Osteoblast (primary cell): ENCODE measurements around the gene CAMKMT. TPM values are rescaled to one million over a fixed set of nuclear protein-coding genes. Genes with fewer than 3 reads are reported as not detected.

Experiments used
- DNase-seq: peaks from one replicate; pipeline ENCODE4 v3.0.0; 2011; ENCODE audit warnings: low spot score, mixed read lengths; ENCODE audit not compliant: insufficient read length; ENCODE audit errors: missing footprints
- H2AFZ ChIP-seq: 2 replicates; pipeline ENCODE4 v1.6.0; 2011; ENCODE audit warnings: mild to moderate bottlenecking, low read length
- H3K27ac ChIP-seq: 2 replicates; pipeline ENCODE4 v1.5.1; 2011; ENCODE audit warnings: mild to moderate bottlenecking, low read depth, low read length, moderate library complexity
- H3K27me3 ChIP-seq: 2 replicates; pipeline ENCODE4 v1.6.0; 2012; ENCODE audit warnings: mild to moderate bottlenecking, control low read depth, inconsistent platforms, low read length, moderate library complexity; ENCODE audit not compliant: insufficient read depth
- H3K36me3 ChIP-seq: 2 replicates; pipeline ENCODE4 v1.5.1; 2011; ENCODE audit warnings: mild to moderate bottlenecking, low read length, control low read depth, moderate library complexity; ENCODE audit not compliant: insufficient read depth
- H3K4me1 ChIP-seq: 2 replicates; pipeline ENCODE4 v1.5.1; 2011; ENCODE audit warnings: mild to moderate bottlenecking, low read length, control low read depth, moderate library complexity; ENCODE audit not compliant: insufficient read depth
- H3K4me2 ChIP-seq: 2 replicates; pipeline ENCODE4 v1.6.0; 2011; ENCODE audit warnings: mild to moderate bottlenecking, low read length; ENCODE audit not compliant: insufficient read depth
- H3K4me3 ChIP-seq: fragments of 200-600 bp; sonication (generic); 3 replicates; pipeline ENCODE4 v1.5.1; 2012; ENCODE audit warnings: mild to moderate bottlenecking, low read length, inconsistent platforms; ENCODE audit not compliant: insufficient read depth
- H3K79me2 ChIP-seq: 2 replicates; pipeline ENCODE4 v1.6.0; 2012; ENCODE audit warnings: mild to moderate bottlenecking, low read length, control low read depth, inconsistent platforms; ENCODE audit not compliant: insufficient read depth
- H3K9me3 ChIP-seq: 2 replicates; pipeline ENCODE4 v1.5.1; 2011; ENCODE audit warnings: low read depth, low read length, control low read depth
- H4K20me1 ChIP-seq: 2 replicates; pipeline ENCODE4 v1.6.0; 2012; ENCODE audit warnings: mild to moderate bottlenecking, low read length, control low read depth; ENCODE audit not compliant: insufficient read depth
- CTCF ChIP-seq: IDR thresholded peaks from 2 replicates; pipeline ENCODE4 v1.5.1; 2011; ENCODE audit warnings: mild to moderate bottlenecking, low read depth, low read length, moderate library complexity; ENCODE audit errors: extremely low read depth
- total RNA-seq: library from RNA; depleted of rRNA; stranded (reverse); fragments of >200 nt; gene quantifications from 2 replicates; pipeline ENCODE4 v1.2.3, GENCODE V29; 2012

Gene CAMKMT
- total RNA-seq, 1 donor: 7.2 TPM

GRCh38 chr2:44785433-44785832, 423.7 kb downstream of the CAMKMT start:
- peaks cover 3% of the 10 kb centered on the region for H3K27me3 ChIP-seq
- no peaks in the 10 kb centered on the region for H3K4me1 ChIP-seq
- no peaks in the 10 kb centered on the region for H3K9me3 ChIP-seq
- no peaks in the 10 kb centered on the region for H3K79me2 ChIP-seq
- H3K4me3 ChIP-seq: no peak overlapping the region
- no peak for TF ChIP-seq CTCF
- no peaks in the 10 kb centered on the region for H4K20me1 ChIP-seq
- H2AFZ ChIP-seq: no peak overlapping the region
- no peaks in the 10 kb centered on the region for H3K36me3 ChIP-seq
- no peak overlapping the region for H3K27ac ChIP-seq
- DNase-seq: no peak
- H3K4me2 ChIP-seq: no peak overlapping the region

DNA sequence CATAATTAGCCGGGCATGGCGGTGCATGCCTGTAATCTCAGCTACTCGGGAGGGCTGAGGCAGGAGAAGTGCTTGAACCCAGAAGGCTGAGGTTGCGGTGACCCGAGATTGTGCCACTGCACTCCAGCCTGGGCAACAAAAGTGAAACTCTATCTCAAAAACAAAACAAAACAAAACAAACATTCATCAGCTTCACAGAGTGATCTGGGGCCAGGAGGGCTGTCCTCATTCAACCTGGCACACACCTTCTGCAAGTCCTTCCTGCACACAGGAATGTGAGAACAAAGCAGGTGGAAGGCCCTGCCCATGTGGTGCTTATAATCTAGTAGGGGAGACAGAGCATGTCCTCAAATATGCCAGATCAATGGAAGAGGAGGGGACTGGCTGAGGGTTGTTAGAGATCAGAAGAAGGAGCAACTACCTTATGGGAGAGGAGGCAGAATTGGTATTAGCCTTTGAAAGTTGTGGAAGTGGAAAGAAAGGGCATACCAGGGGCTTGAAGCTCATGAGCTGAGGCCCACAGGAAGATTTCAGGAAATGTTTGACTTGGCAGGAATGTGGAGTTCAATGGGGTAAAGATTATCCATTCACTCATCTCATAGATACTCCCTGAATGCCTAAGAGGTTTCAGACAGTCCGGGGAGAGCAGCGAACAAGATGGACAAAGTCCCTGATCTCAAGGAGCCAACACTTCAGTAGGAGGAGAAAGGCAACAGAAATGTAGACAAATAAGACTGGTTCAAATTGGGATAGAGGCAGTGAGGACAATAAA, 424.5 kb downstream of the CAMKMT start:
- peaks cover 8% of the 10 kb centered on the region for H3K27me3 ChIP-seq
- no peak for DNase-seq
- H3K36me3 ChIP-seq: no peaks in the 10 kb centered on the region
- no peaks in the 10 kb centered on the region for H3K79me2 ChIP-seq
- H3K27ac ChIP-seq: no peak overlapping the region
- no peak overlapping the region for H3K4me2 ChIP-seq
- H3K9me3 ChIP-seq: no peaks in the 10 kb centered on the region
- no peaks in the 10 kb centered on the region for H3K4me1 ChIP-seq
- no peaks in the 10 kb centered on the region for H4K20me1 ChIP-seq
- TF ChIP-seq CTCF: no peak
- no peak overlapping the region for H3K4me3 ChIP-seq
- H2AFZ ChIP-seq: no peak overlapping the region

GRCh38 chr2:44786817-44787214, 425.1 kb downstream of the CAMKMT start:
- DNase-seq: no peak
- no peak overlapping the region for H3K4me3 ChIP-seq
- no peak overlapping the region for H2AFZ ChIP-seq
- no peaks in the 10 kb centered on the region for H3K4me1 ChIP-seq
- H3K36me3 ChIP-seq: no peaks in the 10 kb centered on the region
- peaks cover 8% of the 10 kb centered on the region for H3K27me3 ChIP-seq
- H3K4me2 ChIP-seq: no peak overlapping the region
- H3K79me2 ChIP-seq: no peaks in the 10 kb centered on the region
- no peak overlapping the region for H3K27ac ChIP-seq
- no peak for TF ChIP-seq CTCF
- no peaks in the 10 kb centered on the region for H3K9me3 ChIP-seq
- H4K20me1 ChIP-seq: no peaks in the 10 kb centered on the region

DNA sequence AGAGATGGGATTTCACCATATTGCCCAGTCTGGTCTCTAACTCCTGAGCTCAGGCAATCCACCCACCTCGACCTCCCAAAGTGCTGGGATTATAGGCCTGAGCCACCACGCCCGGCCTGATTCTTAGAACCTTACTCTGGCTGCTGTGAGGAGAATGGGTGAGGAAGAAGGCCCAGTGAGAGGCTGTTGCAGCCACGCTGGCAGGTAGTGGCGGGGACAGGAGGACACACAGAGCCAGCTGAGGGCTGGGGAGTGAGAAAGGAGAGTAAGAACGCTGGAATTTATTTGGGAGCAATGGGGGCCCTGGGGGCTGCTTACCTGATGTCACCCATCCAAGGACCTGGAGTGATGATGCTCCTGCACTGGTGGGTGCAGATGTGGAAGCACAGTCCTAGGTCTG, 425.9 kb downstream of the CAMKMT start:
- no peak for TF ChIP-seq CTCF
- Histone ChIP-seq H3K36me3 (no peaks in the 10 kb centered on the region), H3K4me1 (no peaks in the 10 kb centered on the region), H3K4me3 (no peak overlapping the region), H3K27ac (no peak overlapping the region), H3K27me3 (peaks cover 12% of the 10 kb centered on the region), H2AFZ (no peak overlapping the region), H3K79me2 (no peaks in the 10 kb centered on the region), H3K9me3 (no peaks in the 10 kb centered on the region), H3K4me2 (no peak overlapping the region), H4K20me1 (no peaks in the 10 kb centered on the region)
- DNase-seq: no peak
